Right lobe of liver (tissue), 6 donors: Measurements from ENCODE around the gene UQCRQ. TPM values are rescaled to one million over a fixed set of nuclear protein-coding genes. Genes with fewer than 3 reads are reported as not detected.

Source experiments
- ATAC-seq, 4 donors: fragments of 200-7000 bp; cut with Tn5 transposase; one replicate each; pipeline ENCODE4 v1.9.1; 2020; ENCODE audit warnings: mild to moderate bottlenecking in 4 of 4, moderate library complexity in 4 of 4
- DNase-seq, 3 donors: peaks; one replicate each; pipeline ENCODE4 v3.0.0-alpha.2; 2020
- H3K27ac ChIP-seq, 3 donors: fragments of 200-600 bp; one replicate each; pipeline ENCODE4 v1.8.0; 2022
- H3K27me3 ChIP-seq, 2 donors: fragments of 200-600 bp; one replicate each; pipeline ENCODE4 v1.8.0; 2022
- H3K36me3 ChIP-seq, 4 donors: fragments of 200-600 bp; sonication (generic) in 1 of 4; one replicate each; pipeline versions ENCODE4 v1.5.1 to v1.8.0; 2017 to 2022; ENCODE audit warnings: control low read depth in 1 of 4
- H3K4me1 ChIP-seq, 4 donors: fragments of 200-600 bp; sonication (generic) in 1 of 4; one replicate each; pipeline versions ENCODE4 v1.5.1 to v1.8.0; 2017 to 2022; ENCODE audit warnings: control low read depth in 1 of 4
- H3K4me3 ChIP-seq, 3 donors: fragments of 200-600 bp; one replicate each; pipeline ENCODE4 v1.8.0; 2022
- H3K9me3 ChIP-seq, 4 donors: fragments of 200-600 bp; sonication (generic) in 1 of 4; one replicate each; pipeline versions ENCODE4 v1.5.1 to v1.8.0; 2017 to 2022; ENCODE audit warnings: control low read depth in 1 of 4
- CTCF ChIP-seq, 4 donors: fragments of 200-600 bp in 3 of 4; fragments of 450-650 bp in 1 of 4; IDR thresholded peaks; one replicate each; pipeline versions ENCODE4 v1.5.1 to v1.8.0; 2016 to 2022; ENCODE audit warnings: antibody characterized with exemption in 4 of 4, mild to moderate bottlenecking in 2 of 4
- POLR2A ChIP-seq: fragments of 450-650 bp; IDR thresholded peaks from one replicate; pipeline ENCODE4 v1.6.1; 2017; ENCODE audit warnings: antibody characterized with exemption, mild to moderate bottlenecking
- WGBS: methylation state at CpG from one replicate; pipeline ENCODE4 v1.1.6; 2018; ENCODE audit warnings: low coverage, low lambda C conversion rate; ENCODE audit not compliant: insufficient coverage; ENCODE audit errors: missing lambda C conversion rate; 5-methylcytosine and 5-hydroxymethylcytosine counted together
- intact Hi-C, 2 donors: fragments of 100-400 bp; cut with DNase I; formaldehyde crosslinking; loops; one replicate each; pipeline versions ENCODE4 v1.11.2 to v1.14.1; 2022
- total RNA-seq, 6 experiments: library from RNA; depleted of rRNA in 2 of 6; stranded (reverse); fragments of >200 nt in 2 of 6; fragmentation: NEBNext Ultra II Directional in 3 of 6; extraction: Animal tissue kit (Norgen Biotek cat#: 25700) in 3 of 6; gene quantifications; one replicate each; pipeline versions ENCODE4 v1.1.0 to v1.2.4, GENCODE V29; 2016 to 2023
- donor health status: DM: no; HTN: yes; CAD: no.
- donor health status: DM: no; HTN: no; CAD: no.
- donor health status: DM: no; HTN: no; CAD: no.
- donor health status: DM: no; HTN: yes; CAD: no.
- donor health status: DM: no; HTN: yes; CAD: no.

Gene UQCRQ
- total RNA-seq, 6 experiments from 2014 or later = 488 to 702 (median 628) TPM

- no peak for TF ChIP-seq POLR2A
- no peak for TF ChIP-seq CTCF (IDR thresholded peaks at IDR 0.05)
- intact Hi-C loops = loop anchor here (5.0 to 10.0 kb wide), 2 partner anchors 41 to 58 kb away; partner anchors contain the start of genes GDF9 (in 1 of the 2) and UQCRQ (in 1 of the 2)
- DNase-seq = peak in 1 of 3 donors; percentile 25
- 60% methylated on average over 2 of the region's 6 CpGs for WGBS
- Histone ChIP-seq H3K9me3 (no peaks in the 10 kb centered on the region), H3K4me1 (peaks cover 0 to 47% (median 9%) of the 10 kb centered on the region in 4 donors), H3K27ac (peak overlapping the region in 2 of 3 donors; percentile 21 to 51), H3K27me3 (no peaks in the 10 kb centered on the region), H3K4me3 (no peak overlapping the region), H3K36me3 (peaks cover 0 to 26% (median 11%) of the 10 kb centered on the region in 4 donors)
- peak in 1 of 4 donors; percentile 0 for ATAC-seq
Measured at GRCh38 chr5:132826424-132827082, 39.9 kb upstream of the UQCRQ start.

DNA sequence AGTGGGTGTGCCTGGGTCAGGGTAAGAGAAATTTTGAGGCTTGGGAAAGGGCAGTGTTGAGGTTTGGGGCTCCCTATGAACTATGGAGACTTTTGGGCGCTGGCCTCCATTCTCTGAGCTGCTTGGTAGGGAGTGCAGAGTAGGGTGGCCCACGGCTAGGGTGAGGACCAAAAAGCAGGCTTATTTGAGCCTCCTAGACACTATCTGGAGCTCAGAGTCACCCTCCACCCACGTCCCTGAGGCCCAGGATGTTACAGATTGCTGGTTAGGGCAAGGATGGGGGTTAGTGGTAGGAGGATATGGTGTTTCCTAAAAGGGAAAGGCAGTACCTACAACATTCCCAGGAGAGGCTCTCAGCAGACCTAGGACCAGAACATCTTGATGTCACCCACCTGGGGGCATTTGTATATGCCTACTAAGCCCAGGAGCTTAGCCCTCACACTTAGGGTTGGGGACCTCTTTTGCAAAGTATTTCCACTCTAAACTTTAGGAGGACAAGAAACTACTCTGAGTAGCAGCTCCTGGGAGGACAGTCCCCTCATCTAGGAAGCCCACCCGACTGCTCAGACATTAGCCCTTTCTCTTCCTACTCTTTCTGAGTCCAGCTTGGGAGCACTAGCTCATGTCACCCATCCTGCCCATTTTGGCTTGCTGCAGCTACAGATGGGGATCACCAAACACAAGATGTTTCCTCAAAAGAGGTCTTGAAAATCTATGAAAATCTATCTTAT is 38.3 kb upstream of the UQCRQ start:
- H3K36me3 ChIP-seq = peaks cover 0 to 26% (median 11%) of the 10 kb centered on the region in 4 donors
- WGBS = 58% methylated on average over 2 of the region's 4 CpGs
- no peak for DNase-seq
- TF ChIP-seq CTCF (IDR thresholded peaks at IDR 0.05) = no peak
- no peak for TF ChIP-seq POLR2A
- no peaks in the 10 kb centered on the region for H3K9me3 ChIP-seq
- ATAC-seq = no peak
- intact Hi-C loops = loop anchor here (5.0 to 10.0 kb wide), 2 partner anchors 39 to 57 kb away; partner anchors contain the start of genes GDF9 (in 1 of the 2) and UQCRQ (in 1 of the 2)
- peak overlapping the region; percentile 20 to 95 (median 94) for H3K27ac ChIP-seq
- no peaks in the 10 kb centered on the region for H3K27me3 ChIP-seq
- H3K4me1 ChIP-seq = peaks cover 0 to 42% (median 10%) of the 10 kb centered on the region in 4 donors
- H3K4me3 ChIP-seq = peak overlapping the region in 1 of 3 donors; percentile 74

GRCh38 chr5:132828846-132829494 is 37.5 kb upstream of the UQCRQ start:
- DNase-seq = no peak
- ATAC-seq = no peak
- Histone ChIP-seq H3K36me3 (peaks cover 0 to 24% (median 9%) of the 10 kb centered on the region in 4 donors), H3K9me3 (no peaks in the 10 kb centered on the region), H3K4me3 (peak overlapping the region; percentile 66 to 92 (median 74)), H3K27me3 (no peaks in the 10 kb centered on the region), H3K4me1 (peaks cover 0 to 41% (median 10%) of the 10 kb centered on the region in 4 donors), H3K27ac (peak overlapping the region; percentile 94 to 96 (median 95))
- TF ChIP-seq CTCF (IDR thresholded peaks at IDR 0.05) (no peak), POLR2A (no peak)
- intact Hi-C loops = loop anchor here (5.0 to 10.0 kb wide), 2 partner anchors 38 to 56 kb away; partner anchors contain the start of genes GDF9 (in 1 of the 2) and UQCRQ (in 1 of the 2)
- WGBS = 34% methylated on average over 4 of the region's 4 CpGs

DNA sequence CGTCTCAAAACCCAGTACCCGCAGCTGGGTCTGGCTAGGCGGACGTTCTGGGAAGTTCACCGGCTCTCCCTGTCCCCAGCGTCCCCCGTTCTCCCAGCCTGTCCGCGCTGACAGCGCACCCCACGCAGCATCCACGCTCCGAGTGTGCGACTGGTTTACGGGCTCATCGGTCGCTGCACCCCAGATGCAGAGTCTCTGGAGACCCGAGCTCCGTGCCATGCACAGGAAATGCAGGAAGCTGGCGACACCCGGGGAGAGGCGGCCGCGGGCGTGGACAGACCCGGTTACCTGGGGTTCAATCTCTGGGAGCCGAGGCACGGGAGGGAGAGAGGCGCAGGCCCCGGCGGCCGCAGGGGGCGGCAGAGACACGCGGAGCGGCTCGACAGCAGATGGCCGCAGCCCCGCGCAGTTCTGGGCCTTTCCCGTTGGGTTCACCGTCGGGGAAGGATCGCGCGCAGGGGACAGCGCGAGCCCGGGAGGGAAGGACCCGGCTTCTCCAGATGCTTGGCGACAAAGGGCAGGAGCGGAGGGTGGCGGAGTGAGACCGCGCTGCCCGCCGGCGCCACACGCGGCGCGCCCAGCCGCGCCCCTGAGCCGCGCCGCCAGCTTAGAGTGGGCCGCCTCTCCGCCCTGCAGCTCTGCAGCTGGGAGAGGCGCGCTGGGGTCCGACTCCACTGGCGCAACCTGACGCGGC is 36.6 kb upstream of the UQCRQ start:
- TF ChIP-seq CTCF (IDR thresholded peaks at IDR 0.05) (peak; percentile 79 to 89 (median 87)), POLR2A (no peak)
- Histone ChIP-seq H3K36me3 (peaks cover 0 to 15% (median 5%) of the 10 kb centered on the region in 4 donors), H3K27me3 (no peaks in the 10 kb centered on the region), H3K4me1 (peaks cover 0 to 41% (median 10%) of the 10 kb centered on the region in 4 donors), H3K9me3 (no peaks in the 10 kb centered on the region), H3K4me3 (peak overlapping the region; percentile 66 to 92 (median 74)), H3K27ac (peak overlapping the region; percentile 94 to 96 (median 95))
- DNase-seq = peak; percentile 85 to 86 (median 85)
- intact Hi-C loops = loop anchor here (5.0 to 10.0 kb wide), 2 partner anchors 37 to 55 kb away; partner anchors contain the start of genes GDF9 (in 1 of the 2) and UQCRQ (in 1 of the 2)
- peak; percentile 67 to 80 (median 78) for ATAC-seq
- 0% methylated on average over 10 of the region's 75 CpGs for WGBS
